Activated T-cell treated with anti-CD3 and anti-CD28 coated beads, Interleukin-2, amount 50 U/mL, for 4 hours (primary cell): ENCODE results near the gene ABHD6. TPM values are rescaled to one million over a fixed set of nuclear protein-coding genes. Genes with fewer than 3 reads are reported as not detected.

Experiments used
- ATAC-seq, 2 donors: fragments of 200-7000 bp; cut with Tn5 transposase; one replicate each; pipeline ENCODE4 v1.10.0; 2021
- DNase-seq: peaks from one replicate; pipeline ENCODE4 v3.0.0-alpha.2; 2020
- H3K27me3 Mint-ChIP-seq: one replicate; pipeline ENCODE4 v1.8.0; 2021; ENCODE audit warnings: low read depth, mixed read lengths
- H3K36me3 Mint-ChIP-seq: one replicate; pipeline ENCODE4 v1.8.0; 2022; ENCODE audit warnings: mixed read lengths; ENCODE audit not compliant: insufficient read depth
- H3K4me1 Mint-ChIP-seq: one replicate; pipeline ENCODE4 v1.8.0; 2021; ENCODE audit warnings: low read depth, mixed read lengths
- H3K4me3 Mint-ChIP-seq: one replicate; pipeline ENCODE4 v1.8.0; 2021; ENCODE audit warnings: mild to moderate bottlenecking, moderate library complexity, mixed read lengths
- H3K9me3 Mint-ChIP-seq: one replicate; pipeline ENCODE4 v1.8.0; 2021; ENCODE audit warnings: mixed read lengths
- total RNA-seq, 3 donors: library from RNA; stranded (reverse); gene quantifications; one replicate each; pipeline ENCODE4 v1.2.1, GENCODE V29; 2021

The ABHD6 gene
- total RNA-seq, 3 donors from 2014 or later: 4.0 to 7.9 (median 6.7) TPM

DNA sequence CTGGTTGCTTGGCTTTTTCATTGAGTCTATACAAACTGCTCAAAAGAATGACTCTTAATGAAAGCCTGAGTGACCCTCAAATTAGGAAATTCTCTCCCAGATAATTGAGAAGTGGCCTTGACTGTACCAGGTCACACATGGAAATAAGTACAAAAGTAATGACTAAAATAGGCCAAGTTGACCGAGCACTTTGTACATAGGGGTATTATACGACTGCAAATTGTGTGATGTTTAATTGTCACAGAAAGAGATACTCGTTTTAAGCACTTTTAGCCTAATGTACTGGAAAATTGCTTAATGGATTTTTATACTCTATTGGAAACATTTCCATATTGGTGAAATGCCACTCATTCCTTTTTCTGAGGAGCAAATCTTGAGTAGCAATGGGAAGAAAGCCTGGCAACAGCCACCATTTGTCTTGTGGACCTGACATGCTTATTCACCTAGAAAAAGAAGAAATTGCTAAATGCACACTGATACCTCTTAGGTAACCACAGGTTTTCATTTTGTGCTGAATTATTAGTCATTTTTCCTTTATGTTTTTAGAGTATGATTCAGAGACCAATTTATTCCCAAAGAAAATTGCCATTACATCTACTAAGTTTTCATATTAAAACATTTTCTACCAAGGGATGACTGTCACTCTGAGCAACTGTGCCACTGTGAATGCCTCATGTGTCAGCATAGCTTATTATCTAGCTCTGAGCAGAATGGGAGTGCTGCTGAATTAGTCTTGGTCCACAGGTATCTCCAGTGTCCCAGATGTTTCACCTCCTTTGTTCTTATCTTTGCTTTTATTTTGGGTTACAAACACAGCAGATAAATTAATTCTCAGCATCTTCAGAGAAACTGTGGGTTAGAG, 86.2 kb downstream of the ABHD6 start:
- DNase-seq: no peak
- Mint-ChIP-seq H3K4me3 (peak overlapping the region; percentile 19), H3K27me3 (no peaks in the 10 kb centered on the region), H3K4me1 (peaks cover 31% of the 10 kb centered on the region), H3K36me3 (peaks cover 4% of the 10 kb centered on the region), H3K9me3 (no peaks in the 10 kb centered on the region)
- ATAC-seq: peak; percentile 90 to 92

DNA sequence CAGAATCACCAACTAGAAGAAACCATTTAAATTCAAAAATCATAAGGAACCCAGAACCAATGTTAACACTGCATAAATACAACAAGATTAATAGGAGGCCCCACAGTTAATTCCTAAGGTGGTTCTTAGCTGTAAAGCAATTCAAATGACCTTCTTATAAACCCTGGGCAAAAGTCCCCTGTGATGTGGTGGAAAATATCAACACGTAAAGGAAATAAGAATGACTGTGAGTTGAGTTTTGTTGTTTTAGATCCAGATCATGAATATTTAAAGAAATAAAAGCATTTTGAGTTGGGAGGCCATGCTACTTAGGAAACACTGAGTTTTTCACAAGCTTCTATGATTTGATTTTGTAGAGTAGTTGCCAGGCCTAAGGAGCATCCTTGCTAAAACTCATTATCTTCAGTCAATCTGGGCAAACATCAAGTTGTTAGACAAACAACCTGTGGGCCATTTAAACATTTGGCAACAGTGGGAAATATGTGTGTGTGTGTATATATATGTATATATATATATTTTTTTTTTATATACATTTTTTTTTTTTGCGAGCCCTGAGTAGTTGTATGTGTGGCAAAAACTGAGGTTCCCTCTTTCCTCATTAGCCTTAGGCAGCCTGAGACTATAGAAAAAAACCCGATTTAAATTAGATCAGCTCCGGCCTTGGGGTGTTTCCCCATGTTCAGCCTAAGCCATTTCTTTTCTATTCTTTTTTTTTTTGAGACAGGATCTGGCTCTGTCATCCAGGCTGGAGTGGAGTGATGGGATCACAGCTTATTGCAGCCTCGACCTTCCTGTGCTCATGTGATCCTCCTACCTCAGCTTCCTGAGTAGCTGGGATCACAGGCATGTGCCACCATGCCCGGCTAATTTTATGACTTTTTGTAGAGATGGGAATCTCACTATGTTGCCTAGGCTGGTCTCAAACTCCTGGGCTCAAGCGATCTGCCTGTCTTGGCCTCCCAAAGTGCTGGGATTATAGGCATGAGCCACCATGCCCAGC, 87.1 kb downstream of the ABHD6 start:
- Mint-ChIP-seq H3K4me1 (peaks cover 31% of the 10 kb centered on the region), H3K36me3 (peaks cover 3% of the 10 kb centered on the region), H3K9me3 (no peaks in the 10 kb centered on the region), H3K4me3 (peak overlapping the region; percentile 38), H3K27me3 (no peaks in the 10 kb centered on the region)
- no peak for DNase-seq
- peak; percentile 51 to 66 for ATAC-seq

DNA sequence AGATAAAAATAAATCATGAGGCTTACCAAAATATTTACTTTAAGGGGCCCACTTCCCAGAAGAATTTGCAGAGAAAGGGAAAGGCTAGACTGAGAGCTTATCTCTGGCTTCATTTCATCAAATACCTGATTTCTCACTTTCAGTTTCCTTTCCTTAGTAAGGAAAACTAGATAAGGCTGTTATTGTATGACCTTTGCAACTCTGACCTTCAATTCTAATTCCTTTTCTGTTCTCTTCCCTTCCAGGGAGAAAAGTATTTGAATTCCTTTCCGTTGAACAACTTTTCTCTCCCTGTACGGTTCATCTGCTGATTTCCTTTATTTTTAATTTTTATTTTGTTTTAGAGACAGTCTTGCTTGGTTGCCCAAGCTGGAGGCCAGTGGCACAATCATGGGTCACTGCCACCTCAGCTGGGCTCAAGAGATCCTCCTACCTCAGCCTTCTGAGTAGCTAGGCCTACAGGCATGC, 88.0 kb downstream of the ABHD6 start:
- no peak for ATAC-seq
- H3K36me3 Mint-ChIP-seq: no peaks in the 10 kb centered on the region
- no peak overlapping the region for H3K4me3 Mint-ChIP-seq
- peaks cover 31% of the 10 kb centered on the region for H3K4me1 Mint-ChIP-seq
- H3K27me3 Mint-ChIP-seq: no peaks in the 10 kb centered on the region
- DNase-seq: no peak
- H3K9me3 Mint-ChIP-seq: no peaks in the 10 kb centered on the region

DNA sequence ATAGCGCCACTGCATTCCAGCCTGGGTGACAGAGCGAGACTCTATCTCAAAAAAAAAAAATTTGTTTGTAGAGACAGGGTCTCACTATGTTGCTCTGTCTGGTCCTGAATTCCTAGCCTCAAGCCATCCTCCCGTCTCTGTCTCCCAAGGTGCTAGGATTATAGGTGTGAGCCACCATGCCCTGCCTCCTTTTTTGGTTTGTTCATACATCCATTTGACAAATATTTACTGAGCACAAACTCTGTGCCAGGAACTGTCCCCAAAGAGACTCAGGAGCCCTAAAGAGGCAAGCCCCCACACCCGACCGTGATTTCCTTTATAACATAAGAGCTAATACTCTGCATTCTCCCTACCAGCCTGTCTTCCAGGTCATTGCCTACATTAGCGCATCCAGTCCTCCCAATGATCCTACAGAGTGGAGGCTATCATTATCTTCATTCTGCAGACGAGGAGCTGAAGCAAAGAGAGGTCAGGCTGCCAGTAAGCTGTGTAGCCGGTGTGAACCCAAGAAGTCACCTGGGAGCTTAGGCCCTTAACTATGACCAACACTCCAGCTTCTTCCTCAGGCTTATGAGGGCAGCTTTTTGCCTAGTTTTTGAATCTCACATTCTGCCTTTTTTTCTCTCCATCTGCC, 88.8 kb downstream of the ABHD6 start:
- Mint-ChIP-seq H3K4me1 (peaks cover 34% of the 10 kb centered on the region), H3K27me3 (no peaks in the 10 kb centered on the region)
- no peak for ATAC-seq

DNA sequence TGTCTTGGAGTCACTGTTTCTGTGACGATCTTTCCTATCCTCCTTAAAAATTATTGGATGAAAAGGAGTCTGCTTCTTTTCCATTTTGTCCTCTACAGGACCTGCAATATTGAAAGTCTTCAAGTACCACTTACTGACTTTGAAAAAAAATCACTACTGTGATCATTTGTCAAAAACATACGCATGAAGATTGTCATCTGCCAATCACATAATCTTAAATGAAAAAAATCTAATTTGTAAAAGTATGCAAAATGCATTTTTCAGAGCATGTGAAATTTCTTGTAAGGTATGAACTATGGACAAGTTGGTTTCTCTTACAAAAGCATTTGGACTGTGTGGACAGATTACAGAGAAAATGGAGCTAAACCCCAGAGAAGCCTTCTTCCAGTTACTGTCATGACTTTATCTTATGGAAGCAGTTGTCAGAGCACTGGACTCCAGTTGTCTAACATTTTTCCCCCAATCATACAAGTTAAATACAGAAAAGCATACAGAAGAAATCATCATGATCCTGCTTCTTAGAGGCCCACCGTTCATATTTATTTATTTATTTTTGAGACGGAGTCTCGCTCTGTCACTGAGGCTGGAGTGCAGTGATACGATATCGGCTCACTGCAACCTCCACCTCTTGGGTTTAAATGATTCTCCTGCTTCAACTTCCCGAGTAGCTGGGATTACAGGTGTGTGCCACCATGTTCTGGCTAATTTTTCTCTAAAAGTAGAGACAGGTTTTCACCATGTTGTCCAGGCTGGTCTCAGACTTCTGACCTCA, 91.7 kb downstream of the ABHD6 start:
- H3K4me1 Mint-ChIP-seq: peaks cover 35% of the 10 kb centered on the region
- H3K4me3 Mint-ChIP-seq: no peak overlapping the region
- H3K36me3 Mint-ChIP-seq: no peaks in the 10 kb centered on the region
- H3K9me3 Mint-ChIP-seq: no peaks in the 10 kb centered on the region
- H3K27me3 Mint-ChIP-seq: no peaks in the 10 kb centered on the region
- DNase-seq (no peak), ATAC-seq (no peak)

More for the DNA sequence above, 88.8 kb downstream of the ABHD6 start:
- no peaks in the 10 kb centered on the region for H3K9me3 Mint-ChIP-seq
- no peaks in the 10 kb centered on the region for H3K36me3 Mint-ChIP-seq
- no peak for DNase-seq
- no peak overlapping the region for H3K4me3 Mint-ChIP-seq

DNA sequence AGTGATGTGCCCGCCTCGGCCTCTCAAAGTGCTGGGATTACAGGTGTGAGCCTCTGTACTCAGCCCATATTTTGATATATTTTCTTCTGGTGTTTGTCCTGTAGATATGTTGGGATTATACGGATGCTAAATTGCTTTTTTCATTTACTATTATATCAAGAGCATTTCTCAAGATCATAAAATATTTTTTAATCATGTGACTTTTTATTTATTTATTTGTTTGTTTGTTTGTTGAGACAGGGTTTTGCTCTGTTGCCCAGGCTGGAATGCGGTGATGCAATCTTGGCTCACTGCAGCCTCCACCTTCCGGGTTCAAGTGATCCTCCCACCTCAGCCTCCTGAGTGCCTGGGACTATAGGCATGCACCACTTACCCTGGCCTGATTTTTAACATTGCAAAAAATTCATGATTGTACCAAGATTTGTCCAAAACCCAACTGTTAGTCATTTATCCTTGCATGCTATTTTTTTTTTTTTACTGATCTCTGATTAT, 92.4 kb downstream of the ABHD6 start:
- H3K27me3 Mint-ChIP-seq: no peaks in the 10 kb centered on the region
- H3K4me3 Mint-ChIP-seq: no peak overlapping the region
- no peaks in the 10 kb centered on the region for H3K9me3 Mint-ChIP-seq
- DNase-seq (no peak), ATAC-seq (no peak)
- peaks cover 35% of the 10 kb centered on the region for H3K4me1 Mint-ChIP-seq
- H3K36me3 Mint-ChIP-seq: no peaks in the 10 kb centered on the region

DNA sequence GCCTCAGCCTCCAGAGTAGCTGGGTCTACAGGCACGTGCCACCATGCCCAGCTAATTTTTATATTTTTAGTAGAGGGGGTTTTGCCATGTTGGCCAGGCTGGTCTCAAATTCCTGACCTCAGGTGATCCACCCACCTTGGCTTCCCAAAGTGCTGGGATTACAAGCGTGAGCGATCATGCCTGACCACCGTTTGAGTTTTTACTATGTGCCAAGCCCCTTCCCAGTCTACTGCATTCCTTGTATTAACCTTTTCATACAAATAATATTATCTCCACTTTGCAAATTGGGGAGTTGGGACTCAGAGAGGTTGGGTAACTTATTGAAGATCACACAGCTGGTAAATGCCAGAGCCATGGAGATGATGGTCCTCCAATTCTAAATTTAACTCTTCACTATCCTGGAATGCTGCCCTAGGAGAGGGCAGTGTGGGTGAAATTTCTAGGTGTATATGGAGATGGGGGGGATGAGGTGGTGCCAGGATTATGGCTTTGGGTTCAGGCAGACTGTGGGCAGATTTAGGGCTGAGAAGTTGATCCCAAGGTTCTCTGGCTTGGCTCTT, 94.1 kb downstream of the ABHD6 start:
- no peak for ATAC-seq
- no peaks in the 10 kb centered on the region for H3K9me3 Mint-ChIP-seq
- no peak for DNase-seq
- peaks cover 2% of the 10 kb centered on the region for H3K36me3 Mint-ChIP-seq
- H3K4me3 Mint-ChIP-seq: peak overlapping the region; percentile 74
- H3K4me1 Mint-ChIP-seq: peaks cover 38% of the 10 kb centered on the region
- H3K27me3 Mint-ChIP-seq: no peaks in the 10 kb centered on the region

DNA sequence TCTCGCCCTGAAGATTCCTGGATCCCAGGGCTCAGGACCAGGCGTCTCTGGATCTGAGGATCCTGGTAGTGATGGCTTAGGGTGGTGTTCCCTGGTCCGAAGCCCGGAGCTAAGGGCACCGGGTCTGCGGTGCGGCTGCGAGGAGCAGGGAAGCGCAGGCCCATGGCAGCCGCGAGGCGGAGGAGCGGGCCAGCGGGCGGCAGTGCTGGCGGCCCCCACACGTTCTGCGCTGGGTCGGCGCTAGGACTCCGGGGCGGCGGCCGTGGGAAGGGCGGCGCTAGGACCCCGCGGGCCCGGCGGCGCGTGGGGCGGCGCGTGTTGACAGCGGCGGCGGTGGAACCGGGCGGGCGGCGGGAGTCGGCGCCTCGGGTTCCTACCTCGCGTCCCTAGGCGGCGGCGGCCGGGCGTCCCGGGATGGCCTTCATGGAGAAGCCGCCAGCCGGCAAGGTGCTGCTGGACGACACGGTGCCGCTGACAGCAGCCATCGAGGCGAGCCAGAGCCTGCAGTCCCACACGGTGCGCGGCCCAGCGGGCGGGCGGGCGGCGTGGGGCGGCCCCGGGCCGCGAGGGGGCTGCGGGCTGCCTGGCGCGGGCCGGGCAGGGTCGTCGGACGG, 95.1 kb downstream of the ABHD6 start, which contains the start of gene PXK:
Gene PXK (plus strand): TSS at position 318 of the 614 bp plus-strand sequence. CDS start 97 bp downstream, at position 415.
- ATAC-seq (peak; percentile 94 to 95), DNase-seq (peak; percentile 70)
- H3K9me3 Mint-ChIP-seq: no peaks in the 10 kb centered on the region
- H3K4me3 Mint-ChIP-seq: peak within 1 kb of the TSS; percentile 100
- no peaks in the 10 kb centered on the region for H3K27me3 Mint-ChIP-seq
- peaks cover 5% of the 10 kb centered on the region for H3K36me3 Mint-ChIP-seq
- H3K4me1 Mint-ChIP-seq: peaks cover 39% of the 10 kb centered on the region

DNA sequence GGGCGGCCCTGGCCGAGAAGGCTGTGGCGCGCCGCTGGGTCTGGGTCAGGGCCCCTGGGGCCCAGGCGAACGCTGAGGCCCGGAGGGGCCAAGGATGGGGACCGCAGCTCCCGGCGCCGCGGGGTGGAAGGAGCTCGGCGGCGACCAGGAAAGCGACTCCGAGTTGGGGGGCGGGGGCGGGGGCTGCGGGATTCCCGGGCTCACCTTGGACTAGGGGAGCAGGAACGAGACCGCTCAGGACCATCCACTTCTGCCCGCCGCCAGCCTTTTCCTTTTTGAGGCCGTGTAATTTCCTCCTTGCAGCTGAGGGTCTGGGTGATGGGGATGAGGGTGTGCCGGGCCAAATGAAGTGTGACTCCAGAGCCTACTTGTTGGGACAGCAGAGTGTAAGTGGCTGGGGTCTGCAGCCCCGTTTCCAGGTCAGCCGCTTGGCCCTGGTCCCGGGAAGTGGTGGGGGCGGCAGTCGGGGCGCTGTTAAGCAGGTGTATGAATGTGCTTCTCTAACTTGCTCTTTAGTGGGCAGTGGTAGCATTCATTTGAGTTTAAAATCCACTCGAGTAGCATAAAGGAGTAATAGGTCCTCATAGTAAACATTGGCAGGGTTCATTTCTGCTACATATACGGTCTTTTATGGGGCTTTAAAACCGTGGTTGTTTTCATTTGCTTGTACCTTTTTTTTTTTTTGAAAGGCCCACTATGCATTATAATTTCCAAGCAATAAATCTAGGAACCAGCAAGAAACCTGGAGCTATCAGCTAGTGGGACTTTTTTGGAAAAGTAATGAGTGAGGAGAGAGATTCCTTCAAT, 95.8 kb downstream of the ABHD6 start:
- Mint-ChIP-seq H3K4me3 (peak overlapping the region; percentile 100), H3K4me1 (peaks cover 41% of the 10 kb centered on the region), H3K27me3 (no peaks in the 10 kb centered on the region), H3K36me3 (peaks cover 5% of the 10 kb centered on the region), H3K9me3 (no peaks in the 10 kb centered on the region)
- DNase-seq (peak; percentile 11), ATAC-seq (peak; percentile 50 to 53)

DNA sequence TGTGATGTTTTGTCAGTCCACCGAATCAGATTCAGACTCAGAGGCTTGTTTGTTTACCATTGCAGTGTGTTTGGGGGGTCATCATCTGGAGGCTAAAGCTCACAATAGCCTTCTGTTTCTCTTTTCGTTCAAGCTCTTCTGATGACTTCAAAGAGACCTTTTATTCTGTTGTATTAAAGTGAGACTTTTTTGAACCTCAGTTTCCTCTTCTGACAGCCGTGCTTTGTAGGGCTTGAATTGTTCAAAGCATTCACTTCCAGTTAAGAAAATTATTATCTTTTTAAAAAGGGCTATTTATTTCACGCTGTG, 96.4 kb downstream of the ABHD6 start:
- no peaks in the 10 kb centered on the region for H3K9me3 Mint-ChIP-seq
- H3K36me3 Mint-ChIP-seq: peaks cover 7% of the 10 kb centered on the region
- peak overlapping the region; percentile 100 for H3K4me3 Mint-ChIP-seq
- ATAC-seq (no peak), DNase-seq (no peak)
- no peaks in the 10 kb centered on the region for H3K27me3 Mint-ChIP-seq
- peaks cover 42% of the 10 kb centered on the region for H3K4me1 Mint-ChIP-seq

DNA sequence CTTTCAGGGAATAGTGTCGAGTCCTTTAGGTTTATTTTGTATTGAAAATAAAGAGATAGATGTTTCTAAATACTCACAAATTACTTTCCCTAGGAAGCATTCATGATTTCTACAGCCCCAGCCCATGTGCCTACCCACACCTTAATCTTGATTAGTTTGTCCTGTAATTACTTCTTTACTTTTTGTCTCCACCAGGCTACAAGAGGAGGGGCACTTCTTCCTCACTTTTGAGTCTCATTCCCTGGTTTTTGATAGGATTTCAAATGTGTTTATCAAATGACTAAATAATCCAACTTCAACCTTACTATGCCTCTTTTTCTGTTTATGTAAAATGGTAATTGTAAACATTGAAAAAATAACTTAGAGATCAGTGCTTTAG, 96.9 kb downstream of the ABHD6 start:
- no peaks in the 10 kb centered on the region for H3K27me3 Mint-ChIP-seq
- H3K4me1 Mint-ChIP-seq: peaks cover 43% of the 10 kb centered on the region
- H3K4me3 Mint-ChIP-seq: peak overlapping the region; percentile 100
- no peak for DNase-seq
- H3K36me3 Mint-ChIP-seq: peaks cover 8% of the 10 kb centered on the region
- ATAC-seq: no peak
- no peaks in the 10 kb centered on the region for H3K9me3 Mint-ChIP-seq

DNA sequence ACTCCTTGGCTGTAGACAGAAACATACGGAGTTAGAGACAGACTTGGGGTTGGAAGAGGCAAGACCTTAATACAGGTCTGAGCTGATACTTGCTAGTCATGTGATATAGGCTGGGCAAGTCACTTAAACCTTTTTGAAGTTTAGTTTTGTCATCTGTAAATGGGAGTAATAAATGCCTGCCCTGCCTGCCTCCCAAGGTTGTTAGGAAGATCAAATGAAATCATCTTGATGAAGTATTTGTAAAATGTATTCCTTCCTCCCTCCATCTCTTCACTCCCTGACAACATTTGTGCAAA, 98.0 kb downstream of the ABHD6 start:
- Mint-ChIP-seq H3K36me3 (peaks cover 8% of the 10 kb centered on the region), H3K4me3 (peak overlapping the region; percentile 100), H3K27me3 (no peaks in the 10 kb centered on the region), H3K4me1 (peaks cover 43% of the 10 kb centered on the region), H3K9me3 (no peaks in the 10 kb centered on the region)
- ATAC-seq (no peak), DNase-seq (no peak)
